ENCODE data around the gene RAB3C. TPM values are rescaled to one million over a fixed set of nuclear protein-coding genes. Genes with fewer than 3 reads are reported as not detected.

RAB3C gene
- total RNA-seq, 4 donors from 2014 or later, result 1.1 to 2.7 (median 1.2) TPM; not detected in 1

- no peak for TF ChIP-seq POLR2A (IDR thresholded peaks at IDR 0.05)
- no peak for TF ChIP-seq CTCF (IDR thresholded peaks at IDR 0.05)
- Histone ChIP-seq H3K27me3 (no peaks in the 10 kb centered on the region), H3K27ac (no peak overlapping the region), H3K9me3 (no peaks in the 10 kb centered on the region), H3K36me3 (no peaks in the 10 kb centered on the region), H3K4me3 (no peak overlapping the region), H3K4me1 (no peaks in the 10 kb centered on the region)
- no peak for DNase-seq
These were observed 220.2 kb downstream of the RAB3C start for GRCh38 chr5:58803056-58803455.

GRCh38 chr5:58804291-58804690 lies 221.4 kb downstream of the RAB3C start:
- Histone ChIP-seq H3K4me1 (no peaks in the 10 kb centered on the region), H3K27ac (no peak overlapping the region), H3K27me3 (no peaks in the 10 kb centered on the region), H3K36me3 (no peaks in the 10 kb centered on the region), H3K9me3 (no peaks in the 10 kb centered on the region), H3K4me3 (no peak overlapping the region)
- no peak for TF ChIP-seq CTCF (IDR thresholded peaks at IDR 0.05)
- TF ChIP-seq POLR2A (IDR thresholded peaks at IDR 0.05), result no peak
- no peak for DNase-seq

GRCh38 chr5:58810086-58810485 lies 227.2 kb downstream of the RAB3C start:
- Histone ChIP-seq H3K4me3 (no peak overlapping the region), H3K27ac (no peak overlapping the region), H3K4me1 (no peaks in the 10 kb centered on the region), H3K27me3 (no peaks in the 10 kb centered on the region), H3K36me3 (no peaks in the 10 kb centered on the region), H3K9me3 (no peaks in the 10 kb centered on the region)
- TF ChIP-seq CTCF (IDR thresholded peaks at IDR 0.05), result no peak
- no peak for TF ChIP-seq POLR2A (IDR thresholded peaks at IDR 0.05)
- no peak for DNase-seq

GRCh38 chr5:58813855-58814254 lies 231.0 kb downstream of the RAB3C start:
- H3K27me3 ChIP-seq, result no peaks in the 10 kb centered on the region
- TF ChIP-seq CTCF (IDR thresholded peaks at IDR 0.05) (no peak), POLR2A (IDR thresholded peaks at IDR 0.05) (no peak)
- H3K4me3 ChIP-seq, result no peak overlapping the region
- no peaks in the 10 kb centered on the region for H3K4me1 ChIP-seq
- no peaks in the 10 kb centered on the region for H3K9me3 ChIP-seq
- no peak for DNase-seq
- no peak overlapping the region for H3K27ac ChIP-seq
- H3K36me3 ChIP-seq, result no peaks in the 10 kb centered on the region

GRCh38 chr5:58816181-58816731 lies 233.4 kb downstream of the RAB3C start:
- no peak for TF ChIP-seq CTCF (IDR thresholded peaks at IDR 0.05)
- no peak for TF ChIP-seq POLR2A (IDR thresholded peaks at IDR 0.05)
- Histone ChIP-seq H3K36me3 (no peaks in the 10 kb centered on the region), H3K9me3 (no peaks in the 10 kb centered on the region), H3K4me1 (no peaks in the 10 kb centered on the region), H3K27ac (no peak overlapping the region), H3K27me3 (no peaks in the 10 kb centered on the region), H3K4me3 (no peak overlapping the region)
- DNase-seq, result no peak

- H3K4me1 ChIP-seq, result no peaks in the 10 kb centered on the region
- no peak overlapping the region for H3K4me3 ChIP-seq
- no peak overlapping the region for H3K27ac ChIP-seq
- no peaks in the 10 kb centered on the region for H3K27me3 ChIP-seq
- H3K9me3 ChIP-seq, result no peaks in the 10 kb centered on the region
- TF ChIP-seq CTCF (IDR thresholded peaks at IDR 0.05) (no peak), POLR2A (IDR thresholded peaks at IDR 0.05) (no peak)
- no peaks in the 10 kb centered on the region for H3K36me3 ChIP-seq
- DNase-seq, result no peak
These were observed 235.6 kb downstream of the RAB3C start for GRCh38 chr5:58818465-58818864.

All from Peyer's patch (tissue), 4 donors.